Testis (tissue), 3 donors: ENCODE data around the gene ZBTB17. TPM values are rescaled to one million over a fixed set of nuclear protein-coding genes. Genes with fewer than 3 reads are reported as not detected.

Source experiments
- DNase-seq: peaks from one replicate; pipeline ENCODE4 v3.0.0-alpha.2; 2019
- H3K27ac ChIP-seq, 2 donors: fragments of 200-600 bp; sonication (generic); one replicate each; pipeline ENCODE4 v1.5.1; 2019
- H3K27me3 ChIP-seq: fragments of 200-600 bp; sonication (generic); one replicate; pipeline ENCODE4 v1.5.1; 2019
- H3K36me3 ChIP-seq: fragments of 200-600 bp; sonication (generic); one replicate; pipeline ENCODE4 v1.5.1; 2017; ENCODE audit warnings: low read depth; ENCODE audit errors: missing control alignments
- H3K4me1 ChIP-seq: fragments of 200-600 bp; sonication (generic); one replicate; pipeline ENCODE4 v1.5.1; 2019
- H3K4me3 ChIP-seq, 2 donors: fragments of 200-600 bp; sonication (generic); one replicate each; pipeline ENCODE4 v1.5.1; 2017 to 2019
- H3K9me3 ChIP-seq: fragments of 200-600 bp; sonication (generic); one replicate; pipeline ENCODE4 v1.5.1; 2017
- POLR2A ChIP-seq: fragments of 450-650 bp; IDR thresholded peaks from one replicate; pipeline ENCODE4 v1.6.1; 2017; ENCODE audit warnings: antibody characterized with exemption, mild to moderate bottlenecking, moderate library complexity
- WGBS, 2 donors: methylation state at CpG; one replicate each; pipeline ENCODE4 v1.1.5; 2018; 5-methylcytosine and 5-hydroxymethylcytosine counted together
- intact Hi-C: fragments of 100-400 bp; cut with DNase I; formaldehyde crosslinking; loops from one replicate; pipeline ENCODE4 v1.15.1; 2023; ENCODE audit warnings: low total_unique reads
- polyA plus RNA-seq: library from polyadenylated mRNA; stranded (reverse); fragments of 350-450 nt; fragmentation: Illumina TruSeq; extraction: RNeasy Lipid Tissue Mini Kit (QIAGEN cat#74804); gene quantifications from one replicate; pipeline ENCODE4 v1.2.3, GENCODE V29; 2014; ENCODE audit warnings: low read depth, low replicate concordance; ENCODE audit not compliant: insufficient read depth
- total RNA-seq, 2 donors: library from RNA; depleted of rRNA; stranded (reverse); fragments of >200 nt; gene quantifications; one replicate each; pipeline ENCODE4 v1.2.3, GENCODE V29; 2016
- TF ChIP-seq, protein P1 (sequence below), 3 experiments: fragments of 450-650 bp in 2 of 3; fragments of 200-600 bp in 1 of 3; sonication (generic) in 1 of 3; IDR thresholded peaks; one replicate each; pipeline ENCODE4 v1.5.1; 2016 to 2019; ENCODE audit warnings: antibody characterized with exemption in 3 of 3, mild to moderate bottlenecking in 2 of 3, moderate library complexity in 1 of 3

ZBTB17 gene
- total and polyA plus RNA-seq, 3 donors from 2014 or later: 53.6 to 65.8 (median 60.2) TPM

- Histone ChIP-seq H3K9me3 (no peaks in the 10 kb centered on the region), H3K27me3 (no peaks in the 10 kb centered on the region), H3K4me3 (no peak overlapping the region), H3K27ac (no peak overlapping the region), H3K4me1 (no peaks in the 10 kb centered on the region), H3K36me3 (no peaks in the 10 kb centered on the region)
- no peak for DNase-seq
- TF ChIP-seq, protein P1, sequence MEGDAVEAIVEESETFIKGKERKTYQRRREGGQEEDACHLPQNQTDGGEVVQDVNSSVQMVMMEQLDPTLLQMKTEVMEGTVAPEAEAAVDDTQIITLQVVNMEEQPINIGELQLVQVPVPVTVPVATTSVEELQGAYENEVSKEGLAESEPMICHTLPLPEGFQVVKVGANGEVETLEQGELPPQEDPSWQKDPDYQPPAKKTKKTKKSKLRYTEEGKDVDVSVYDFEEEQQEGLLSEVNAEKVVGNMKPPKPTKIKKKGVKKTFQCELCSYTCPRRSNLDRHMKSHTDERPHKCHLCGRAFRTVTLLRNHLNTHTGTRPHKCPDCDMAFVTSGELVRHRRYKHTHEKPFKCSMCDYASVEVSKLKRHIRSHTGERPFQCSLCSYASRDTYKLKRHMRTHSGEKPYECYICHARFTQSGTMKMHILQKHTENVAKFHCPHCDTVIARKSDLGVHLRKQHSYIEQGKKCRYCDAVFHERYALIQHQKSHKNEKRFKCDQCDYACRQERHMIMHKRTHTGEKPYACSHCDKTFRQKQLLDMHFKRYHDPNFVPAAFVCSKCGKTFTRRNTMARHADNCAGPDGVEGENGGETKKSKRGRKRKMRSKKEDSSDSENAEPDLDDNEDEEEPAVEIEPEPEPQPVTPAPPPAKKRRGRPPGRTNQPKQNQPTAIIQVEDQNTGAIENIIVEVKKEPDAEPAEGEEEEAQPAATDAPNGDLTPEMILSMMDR (IDR thresholded peaks at IDR 0.05): no peak
- no peak for TF ChIP-seq POLR2A
- 69 to 79% methylated on average over 2 of the region's 2 CpGs for WGBS, 2 donors
- intact Hi-C loops: no loop called here
Measured at GRCh38 chr1:15911927-15912326, 64.0 kb downstream of the ZBTB17 start.

DNA sequence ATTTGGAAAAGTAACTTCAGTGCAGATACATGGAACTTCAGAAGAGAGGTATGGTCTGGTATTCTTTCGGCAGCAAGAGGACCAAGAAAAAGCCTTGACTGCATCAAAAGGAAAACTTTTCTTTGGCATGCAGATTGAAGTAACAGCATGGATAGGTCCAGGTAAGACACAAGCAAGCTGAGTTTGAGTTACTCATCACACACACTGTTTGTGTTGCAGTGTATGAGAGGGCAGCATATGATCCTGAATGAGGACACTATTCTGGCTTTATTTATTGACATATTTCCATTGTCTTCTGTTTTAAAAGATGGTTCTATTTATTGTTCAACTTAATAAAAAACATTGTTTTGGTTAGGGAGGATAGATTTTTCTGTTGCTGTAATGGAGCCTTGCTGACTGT lies 64.8 kb downstream of the ZBTB17 start:
- Histone ChIP-seq H3K9me3 (no peaks in the 10 kb centered on the region), H3K4me1 (no peaks in the 10 kb centered on the region), H3K4me3 (no peak overlapping the region), H3K27me3 (no peaks in the 10 kb centered on the region), H3K27ac (no peak overlapping the region), H3K36me3 (no peaks in the 10 kb centered on the region)
- intact Hi-C loops: no loop called here
- no peak for DNase-seq
- 78 to 94% methylated on average over 1 of the region's 1 CpG for WGBS, 2 donors
- no peak for TF ChIP-seq POLR2A
- TF ChIP-seq, protein P1 (IDR thresholded peaks at IDR 0.05): no peak

DNA sequence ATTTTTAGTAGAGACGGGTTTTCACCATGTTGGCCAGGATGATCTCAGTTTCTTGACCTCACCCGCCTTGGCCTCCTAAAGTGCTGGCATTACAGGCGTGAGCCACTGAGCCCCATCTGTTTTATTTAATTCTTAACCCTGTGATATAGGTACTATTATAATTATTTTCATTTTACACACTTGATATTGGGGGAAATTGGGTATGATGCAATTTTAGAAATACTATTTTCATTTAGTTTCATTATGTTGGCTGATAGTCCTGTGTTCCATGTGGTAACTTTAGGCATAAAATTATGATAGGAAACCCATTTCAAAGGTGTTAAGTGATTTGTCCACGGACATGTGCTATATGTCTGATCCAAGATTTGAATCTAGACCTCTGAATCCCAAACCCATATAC lies 67.3 kb downstream of the ZBTB17 start:
- H3K36me3 ChIP-seq: no peaks in the 10 kb centered on the region
- intact Hi-C loops: no loop called here

GRCh38 chr1:15902882-15903281 lies 73.0 kb downstream of the ZBTB17 start:
- no peaks in the 10 kb centered on the region for H3K36me3 ChIP-seq
- 90 to 92% methylated on average over 3 of the region's 3 CpGs for WGBS, 2 donors
- H3K4me1 ChIP-seq: peaks cover 7% of the 10 kb centered on the region
- H3K9me3 ChIP-seq: no peaks in the 10 kb centered on the region
- TF ChIP-seq, protein P1 (IDR thresholded peaks at IDR 0.05): no peak
- TF ChIP-seq POLR2A: no peak
- no peak overlapping the region for H3K4me3 ChIP-seq
- H3K27ac ChIP-seq: no peak overlapping the region
- intact Hi-C loops: no loop called here
- no peaks in the 10 kb centered on the region for H3K27me3 ChIP-seq
- no peak for DNase-seq

More for the DNA sequence above, 67.3 kb downstream of the ZBTB17 start:
- no peaks in the 10 kb centered on the region for H3K9me3 ChIP-seq
- 92 to 99% methylated on average over 4 of the region's 4 CpGs for WGBS, 2 donors
- no peak overlapping the region for H3K27ac ChIP-seq
- no peaks in the 10 kb centered on the region for H3K27me3 ChIP-seq
- no peak overlapping the region for H3K4me3 ChIP-seq
- H3K4me1 ChIP-seq: no peaks in the 10 kb centered on the region
- TF ChIP-seq POLR2A: no peak
- TF ChIP-seq, protein P1 (IDR thresholded peaks at IDR 0.05): no peak
- DNase-seq: no peak

GRCh38 chr1:15900662-15901279 lies 75.1 kb downstream of the ZBTB17 start:
- no peak overlapping the region for H3K27ac ChIP-seq
- intact Hi-C loops: no loop called here

More at GRCh38 chr1:15900662-15901279, 75.1 kb downstream of the ZBTB17 start:
- H3K9me3 ChIP-seq: no peaks in the 10 kb centered on the region
- TF ChIP-seq POLR2A: no peak
- TF ChIP-seq, protein P1 (IDR thresholded peaks at IDR 0.05): no peak
- H3K27me3 ChIP-seq: no peaks in the 10 kb centered on the region
- no peak for DNase-seq
- no peaks in the 10 kb centered on the region for H3K36me3 ChIP-seq
- H3K4me1 ChIP-seq: peaks cover 7% of the 10 kb centered on the region
- H3K4me3 ChIP-seq: no peak overlapping the region
- WGBS, 2 donors: 66 to 72% methylated on average over 8 of the region's 8 CpGs
